ENCODE results near the gene TMEM41B.
"Not testable (repeated sequence)": the region's sequence is repeated elsewhere in the genome, so short reads cannot be mapped to it uniquely, and the experiment has no call there.

TMEM41B gene

GRCh38 chr11:9254416-9254815, 60.0 kb downstream of the TMEM41B start:
- DNase-seq, result no peak

GRCh38 chr11:9253086-9253485, 61.3 kb downstream of the TMEM41B start:
- DNase-seq, result no peak

GRCh38 chr11:9251311-9251710, 63.1 kb downstream of the TMEM41B start:
- DNase-seq, result no peak

- no peak for DNase-seq
These were observed 64.2 kb downstream of the TMEM41B start for GRCh38 chr11:9250139-9250582.

GRCh38 chr11:9249252-9249651, 65.1 kb downstream of the TMEM41B start:
- DNase-seq, result no peak

- no peak for DNase-seq
These were observed 66.5 kb downstream of the TMEM41B start for GRCh38 chr11:9247863-9248262.

- DNase-seq, result not testable (repeated sequence)
These were observed 78.2 kb downstream of the TMEM41B start for GRCh38 chr11:9236242-9236641.

- no peak for DNase-seq
These were observed 81.9 kb downstream of the TMEM41B start for GRCh38 chr11:9232482-9232881.

GRCh38 chr11:9231848-9232177, 82.6 kb downstream of the TMEM41B start:
- no peak for DNase-seq
